K562 (cell line): ENCODE measurements around the gene CCDC106. TPM values are rescaled to one million over a fixed set of nuclear protein-coding genes. Genes with fewer than 3 reads are reported as not detected.
A peak's percentile ranks its signal among the peaks of the same experiment; 100 is the strongest.

ENCODE experiments used
- ARID3B ChIP-seq: fragments of 250-450 bp; sonication (Bioruptor Pico); IDR thresholded peaks from 2 replicates; pipeline ENCODE4 v1.4.0; 2020; ENCODE audit warnings: borderline replicate concordance
- ATF1 ChIP-seq, 2 experiments: fragments of 450-650 bp in 1 of 2; IDR thresholded peaks; 2 replicates each; pipeline ENCODE4 v1.6.1; 2016; ENCODE audit warnings: missing compliant biosample characterization in 1 of 2, missing genetic modification characterization in 1 of 2
- BRD4 ChIP-seq: fragments of 200-600 bp; sonication (generic); IDR thresholded peaks from 2 replicates; pipeline ENCODE4 v1.6.1; 2017; ENCODE audit warnings: inconsistent platforms
- E2F1 ChIP-seq: sonication (generic); formaldehyde crosslinking; IDR thresholded peaks from 2 replicates; pipeline ENCODE4 v1.8.1; 2023; ENCODE audit warnings: mild to moderate bottlenecking, missing genetic modification reagents, moderate library complexity
- EGR1 ChIP-seq: fragments of 450-650 bp; conservative IDR thresholded peaks from 2 replicates; pipeline ENCODE4 v1.6.1; 2017; ENCODE audit warnings: mild to moderate bottlenecking
- GMEB1 ChIP-seq: fragments of 250-450 bp; sonication (Bioruptor Pico); IDR thresholded peaks from 2 replicates; pipeline ENCODE4 v1.4.0; 2020; ENCODE audit warnings: mild to moderate bottlenecking
- MAFF ChIP-seq: IDR thresholded peaks from 2 replicates; pipeline ENCODE4 v1.6.1; 2012; ENCODE audit warnings: low read length, improper control_type of control experiment
- RHOXF2B ChIP-seq: fragments of 250-450 bp; sonication (Bioruptor Pico); conservative IDR thresholded peaks from 2 replicates; pipeline ENCODE4 v1.5.1; 2021
- SRSF9 ChIP-seq: fragments of 200-400 bp; formaldehyde crosslinking; IDR thresholded peaks from 2 replicates; pipeline ENCODE4 v1.6.1; 2017; ENCODE audit warnings: low read depth, low read length, borderline replicate concordance
- STAG1 ChIP-seq: sonication (generic); formaldehyde crosslinking; IDR thresholded peaks from 2 replicates; pipeline ENCODE4 v1.5.0; 2020; ENCODE audit warnings: missing genetic modification reagents, borderline replicate concordance
- STAT6 ChIP-seq: sonication (generic); formaldehyde crosslinking; IDR thresholded peaks from 2 replicates; pipeline ENCODE4 v1.8.1; 2023; ENCODE audit warnings: mild to moderate bottlenecking, missing genetic modification reagents
- TBP ChIP-seq: optimal IDR thresholded peaks from 2 replicates; pipeline ENCODE3; 2011; ENCODE audit warnings: low read depth, low read length, improper control_type of control experiment
- ZBTB11 ChIP-seq, 3 experiments: fragments of 200-800 bp in 1 of 3; fragments of 250-450 bp in 1 of 3; fragments of 450-650 bp in 1 of 3; sonication (Bioruptor Pico) in 1 of 3; sonication (Bioruptor generic) in 1 of 3; formaldehyde crosslinking in 1 of 3; IDR thresholded peaks; 2 replicates each; pipeline versions ENCODE4 v1.6.1 to v1.8.0; 2016 to 2022; ENCODE audit warnings: mild to moderate bottlenecking in 2 of 3, missing genetic modification characterization in 2 of 3, missing compliant biosample characterization in 1 of 3, moderate library complexity in 1 of 3
- ZNF583 ChIP-seq: fragments of 250-450 bp; sonication (Bioruptor Pico); IDR thresholded peaks from 2 replicates; pipeline ENCODE4 v1.4.0; 2020
- ZNF785 ChIP-seq: fragments of 250-450 bp; sonication (Bioruptor Pico); IDR thresholded peaks from 2 replicates; pipeline ENCODE4 v1.4.0; 2020; ENCODE audit warnings: mild to moderate bottlenecking
- polyA plus RNA-seq, 8 experiments: library from polyadenylated mRNA; depleted of rRNA in 4 of 8; stranded (reverse) in 5 of 8; unstranded in 3 of 8; fragments of >200 nt; fragmentation: Nextera tagmentation in 2 of 8; fragmentation: Illumina TruSeq in 1 of 8; extraction: Ambion mirVana in 2 of 8; extraction: Trizol in 1 of 8; gene quantifications; 2 replicates each; pipeline versions ENCODE4 v1.2.1 to v1.2.3, GENCODE V29; 2011 to 2014; ENCODE audit warnings: inconsistent platforms in 1 of 8, missing spikeins in 1 of 8
- total RNA-seq, 7 experiments: library from RNA; depleted of rRNA in 6 of 7; stranded (reverse); fragments of >200 nt in 6 of 7; fragmentation: Illumina TruSeq in 2 of 7; extraction: Trizol in 2 of 7; gene quantifications; 2 replicates each; pipeline versions ENCODE4 v1.2.1 to v1.2.3, GENCODE V29; 2011 to 2021; ENCODE audit warnings: low replicate concordance in 1 of 7

CCDC106 gene
- total and polyA plus RNA-seq, 9 of the 15 experiments (the other 6 are each of a cell fraction or from before 2014, with no cell fraction given), result 0.10 to 27.5 (median 15.0) TPM; not detected in 1

GRCh38 chr19:55599842-55600661, 48.0 kb upstream of the CCDC106 start, which contains the start of gene ZNF524 (continued):
- no peak for TF ChIP-seq ATF1 (CRISPR knock-in tag; IDR thresholded peaks at IDR 0.05)
- 0 out of 2 replicates have a peak, but pooled peaks have one; percentile 64 for TF ChIP-seq ATF1 (tag; IDR thresholded peaks at IDR 0.05)
- TF ChIP-seq STAG1 (CRISPR knock-in tag), result no peak
- peak; percentile 86; the same call in 1 of the 2 replicates for TF ChIP-seq STAT6
- TF ChIP-seq BRD4, result no peak
- TF ChIP-seq MAFF, result no peak
- no peak for TF ChIP-seq ZNF785
- TF ChIP-seq TBP, result peak; percentile 27
- TF ChIP-seq ZNF583 (CRISPR knock-in tag), result 0 out of 2 replicates have a peak, but pooled peaks have one; percentile 45
- TF ChIP-seq ZBTB11 (CRISPR knock-in tag; IDR thresholded peaks at IDR 0.05), result peak in 1 of 3 experiments; percentile 86; a peak in 2 of 6 replicates
- TF ChIP-seq ARID3B (CRISPR knock-in tag), result no peak
- no peak for TF ChIP-seq RHOXF2B (CRISPR knock-in tag)
- peak; percentile 93 for TF ChIP-seq E2F1 (CRISPR knock-in tag)
- 0 out of 2 replicates have a peak, but pooled peaks have one; percentile 30 for TF ChIP-seq EGR1
- TF ChIP-seq SRSF9, result no peak
- TF ChIP-seq GMEB1, result peak; percentile 71
